Middle frontal gyrus (tissue), 1 donor: ENCODE measurements around the gene C2orf80.
"Not testable (repeated sequence)": the region's sequence is repeated elsewhere in the genome, so short reads cannot be mapped to it uniquely, and the experiment has no call there.

ENCODE experiments used
- DNase-seq: peaks from one replicate; pipeline ENCODE4 v3.0.0-alpha.2; 2015; ENCODE audit warnings: low spot score; ENCODE audit errors: extremely low spot score

Gene C2orf80

DNA sequence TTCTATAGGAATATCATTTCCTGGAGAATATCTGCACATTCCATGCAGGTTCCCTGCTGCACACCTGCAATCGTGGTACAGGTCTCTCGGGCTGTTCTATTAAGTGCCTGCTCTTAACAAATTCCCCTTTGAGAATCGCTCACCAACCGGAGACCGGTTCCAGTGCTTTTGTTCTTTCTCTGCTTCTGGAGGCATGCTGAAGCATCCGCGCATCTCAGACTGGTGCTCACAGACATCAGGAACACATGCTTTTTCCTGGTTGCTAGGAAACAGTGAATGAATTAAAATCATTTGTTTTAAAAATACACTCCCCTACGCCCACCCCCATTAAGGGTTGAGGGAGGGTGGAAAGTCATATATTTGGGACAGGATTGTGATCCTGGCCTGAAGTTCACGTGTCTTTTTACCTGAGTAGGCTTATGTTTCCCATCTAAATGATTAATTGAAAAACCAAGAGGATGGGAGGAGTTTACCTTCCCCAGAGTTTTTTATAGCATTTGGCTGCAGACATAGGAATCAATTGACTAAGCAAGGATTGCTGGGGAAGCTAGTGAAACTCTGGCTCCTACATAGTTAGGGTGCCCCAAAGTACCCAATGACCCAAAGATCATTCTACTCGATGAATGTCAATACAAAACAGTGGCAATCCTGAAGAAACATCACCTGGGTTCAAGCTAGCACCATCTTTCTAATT lies at the start of gene C2orf80:
Gene C2orf80, minus strand, starts transcription at position 221 of the 694 bp plus-strand sequence. CDS start 3,044 bp downstream, outside the sequence.
- no peak for DNase-seq

DNA sequence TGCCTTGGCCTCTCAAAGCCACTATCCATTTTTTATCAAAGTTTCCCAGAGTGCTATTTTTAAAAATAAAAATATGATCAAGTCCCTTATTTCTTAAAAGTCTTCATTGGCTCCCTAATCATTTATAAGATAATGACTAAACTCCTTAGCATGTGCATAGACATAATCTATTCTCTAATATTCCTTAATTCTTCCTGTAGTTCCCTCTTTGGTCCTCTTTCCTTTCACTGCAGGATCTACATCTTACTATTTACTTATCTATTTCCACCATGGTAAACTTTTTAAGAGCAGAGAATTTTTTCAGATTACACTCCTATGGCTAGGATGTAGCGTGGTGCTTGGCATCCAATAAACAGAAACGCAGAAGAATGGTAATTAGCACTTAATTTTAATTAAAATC lies 46.0 kb upstream of the C2orf80 start:
- DNase-seq: no peak

DNA sequence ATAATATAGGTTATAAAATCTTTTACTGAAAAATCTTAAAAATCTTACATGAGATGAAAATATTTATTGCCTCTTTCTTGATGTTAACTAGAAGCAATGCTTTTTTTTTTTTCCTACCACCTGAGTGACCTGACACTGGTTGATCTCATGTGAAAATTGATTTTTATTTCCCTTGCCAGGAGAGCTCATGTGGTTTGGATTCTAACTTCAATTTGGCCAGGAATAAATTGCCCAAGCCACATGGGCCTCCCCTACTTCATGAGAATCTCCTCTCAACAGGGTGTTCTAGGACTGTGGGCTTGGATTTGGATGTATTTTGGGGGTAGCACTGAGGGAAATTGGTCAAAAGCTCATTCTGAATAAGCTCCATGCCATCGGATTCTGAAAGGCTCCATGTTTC lies 45.0 kb upstream of the C2orf80 start:
- no peak for DNase-seq

DNA sequence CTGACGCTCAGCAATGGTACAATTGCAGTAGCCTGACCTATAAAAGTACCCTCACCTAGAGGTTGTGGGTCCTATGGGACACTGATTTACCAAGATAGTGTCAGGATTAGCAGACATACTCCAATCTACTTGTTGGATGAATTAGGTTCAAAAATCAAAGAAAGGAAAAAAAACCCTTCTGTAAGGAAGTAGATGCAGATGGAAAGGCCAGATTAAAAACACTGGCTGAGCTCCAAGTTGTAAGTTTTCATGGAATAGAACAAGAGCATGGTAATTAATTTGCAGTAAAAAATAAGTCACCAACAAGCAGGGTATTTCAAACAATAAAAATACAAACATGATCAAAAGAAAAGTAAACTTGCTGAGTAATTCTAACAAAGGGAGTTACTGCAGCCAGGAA lies 38.6 kb upstream of the C2orf80 start:
- no peak for DNase-seq

DNA sequence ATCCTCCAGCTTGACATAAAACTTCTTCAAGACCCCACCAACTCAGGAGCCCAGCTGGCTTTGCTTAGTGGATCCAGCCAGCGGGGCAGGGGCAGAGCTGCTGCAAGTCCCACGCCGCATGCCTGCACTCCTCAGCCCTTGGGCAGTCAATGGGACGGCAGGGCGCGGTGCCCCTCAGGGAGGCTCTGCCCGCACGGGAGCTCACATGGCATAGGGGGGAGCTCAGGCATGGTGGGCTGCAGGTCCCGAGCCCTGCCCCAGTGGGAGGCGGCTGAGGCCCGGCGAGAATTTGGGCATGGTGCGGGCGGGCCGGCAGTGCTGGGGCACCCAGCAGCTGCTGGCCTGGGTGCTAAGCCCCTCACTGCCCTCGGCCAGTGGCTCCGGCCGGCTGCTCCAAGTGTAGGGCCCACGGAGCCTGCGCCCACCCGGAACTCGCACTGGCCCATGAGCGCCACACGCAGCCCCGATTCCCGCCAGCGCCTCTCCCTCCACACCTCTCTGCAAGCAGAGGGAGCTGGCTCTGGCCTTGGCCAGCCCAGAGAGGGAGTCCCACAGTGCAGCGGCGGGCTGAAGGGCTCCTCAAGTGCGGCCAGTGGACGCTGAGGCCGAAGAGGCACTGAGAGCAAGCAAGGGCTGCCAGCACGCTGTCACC lies 37.9 kb upstream of the C2orf80 start:
- DNase-seq: no peak

DNA sequence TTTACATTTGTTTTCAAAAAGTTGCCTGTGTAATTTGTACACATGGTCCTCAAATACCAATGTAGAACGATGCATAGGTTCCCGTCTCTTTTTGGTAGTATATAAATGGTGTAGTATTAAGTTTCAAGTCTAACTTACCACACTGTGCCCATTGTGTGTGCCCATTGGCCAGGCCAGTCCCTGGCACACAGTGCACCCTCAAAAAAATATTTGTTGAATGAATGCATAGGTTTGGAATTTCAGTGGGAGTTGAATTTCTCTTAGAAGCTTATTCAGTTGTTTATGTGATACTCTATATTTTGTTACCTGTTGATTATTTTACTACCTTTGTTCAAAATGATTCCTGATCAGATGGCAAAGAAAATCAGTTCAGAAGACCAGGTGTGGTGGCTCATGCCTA lies 35.0 kb upstream of the C2orf80 start:
- no peak for DNase-seq

DNA sequence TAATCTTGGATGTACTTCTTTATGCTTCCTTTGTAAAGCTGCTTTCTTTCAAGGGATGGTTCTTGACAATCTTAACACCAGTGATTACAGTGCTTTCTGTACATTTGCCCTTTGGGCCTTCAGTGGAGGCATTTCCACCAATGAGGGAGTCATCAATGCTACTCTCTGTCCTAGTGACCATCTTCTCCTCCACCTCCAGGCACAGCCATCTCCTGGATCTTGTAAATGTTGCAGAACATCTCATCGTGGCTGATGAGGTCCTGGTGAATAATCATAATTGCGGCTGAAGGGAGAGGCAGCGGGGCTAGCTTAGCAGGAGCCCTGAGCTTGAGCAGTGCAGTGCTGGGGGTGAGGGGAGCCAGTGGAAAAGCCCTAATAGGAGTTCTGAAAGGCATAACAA lies 32.5 kb upstream of the C2orf80 start:
- no peak for DNase-seq

DNA sequence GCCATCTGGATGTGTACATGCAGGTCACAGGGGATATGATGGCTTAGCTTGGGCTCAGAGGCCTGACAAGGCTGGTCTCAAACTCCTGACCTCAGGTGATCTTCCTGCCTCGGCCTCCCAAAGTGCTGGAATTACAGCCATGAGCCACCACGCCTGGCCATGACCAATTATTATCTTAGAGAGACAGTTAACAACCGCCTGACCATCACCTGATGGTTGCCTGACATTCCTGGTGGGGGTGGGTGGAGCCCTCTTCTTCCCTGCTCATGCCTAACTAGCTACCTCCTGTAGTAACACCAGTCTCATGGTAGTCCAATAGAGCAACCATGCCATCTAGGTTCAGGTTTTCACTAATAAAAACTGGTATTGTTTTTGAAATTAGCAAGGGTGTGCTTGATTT lies 32.0 kb upstream of the C2orf80 start:
- DNase-seq: not testable (repeated sequence)

DNA sequence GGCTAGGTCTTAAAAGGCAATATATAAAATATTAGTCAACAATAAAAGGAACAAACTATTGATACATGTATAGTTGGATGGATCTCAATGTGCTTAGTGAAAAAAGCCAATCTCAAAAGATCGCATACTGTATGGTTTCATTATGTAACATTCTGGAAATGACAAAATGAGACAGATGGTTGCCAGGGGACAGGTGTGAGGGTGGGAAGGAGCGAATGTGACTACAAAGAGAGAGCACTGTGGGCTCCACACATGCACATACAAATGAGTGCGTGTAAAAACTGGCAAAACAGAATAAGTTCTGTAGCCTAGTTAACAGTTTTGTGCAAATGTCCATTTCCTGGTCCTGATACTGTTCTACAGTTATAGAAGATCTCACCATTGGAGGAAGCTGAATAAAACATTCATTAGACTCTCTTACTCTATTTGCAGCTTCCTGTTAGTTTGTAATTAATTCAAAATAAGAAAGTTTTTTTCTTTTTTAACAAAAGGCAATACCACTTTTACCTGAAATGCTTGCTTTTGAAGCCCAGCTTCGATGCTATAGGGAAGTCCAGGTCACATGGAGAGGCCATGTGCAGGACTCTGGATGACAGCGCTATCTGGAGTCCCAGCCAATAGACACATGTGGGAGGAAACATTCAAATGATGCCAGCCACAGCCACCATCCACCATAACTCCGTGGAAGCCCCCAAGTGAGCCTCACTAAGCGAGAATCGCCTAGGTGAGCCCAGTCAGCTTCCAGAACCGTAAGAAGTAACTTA lies 21.0 kb upstream of the C2orf80 start:
- DNase-seq: no peak

DNA sequence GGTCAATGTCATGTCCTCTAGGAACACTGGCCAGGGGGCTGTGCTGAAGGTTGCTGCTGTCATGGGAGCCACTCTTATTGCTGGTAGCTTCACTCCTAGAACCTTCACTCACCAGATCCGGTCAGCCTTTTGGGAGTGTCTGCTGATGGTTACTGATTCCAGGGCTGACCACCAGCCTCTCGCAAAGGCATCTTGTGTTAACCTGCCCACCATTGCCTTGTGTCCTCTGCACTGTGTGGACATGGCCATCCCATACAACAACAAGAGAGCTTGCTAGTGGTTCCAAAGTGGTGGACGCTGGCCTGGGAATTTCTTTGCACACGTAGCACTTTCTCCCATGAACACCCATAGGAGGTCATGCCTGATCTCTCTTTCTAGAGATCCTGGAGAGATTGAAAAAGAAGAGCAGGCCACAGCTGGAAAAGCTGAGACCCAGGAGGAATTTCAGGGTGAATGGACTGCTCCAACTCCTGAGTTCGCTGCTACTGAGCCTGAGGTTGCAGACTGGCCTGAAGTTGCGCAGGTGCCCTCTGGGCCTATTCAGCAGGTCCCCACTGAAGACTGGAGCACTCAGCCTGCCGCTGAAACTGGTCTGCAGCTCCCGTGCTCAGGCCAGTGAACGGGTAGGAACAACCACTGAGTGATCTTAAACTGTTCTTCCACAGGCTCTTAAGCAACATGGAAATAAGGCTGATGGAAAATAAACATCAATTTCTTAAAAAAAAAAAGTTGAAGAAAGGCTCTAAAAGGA lies 18.7 kb upstream of the C2orf80 start:
- no peak for DNase-seq

DNA sequence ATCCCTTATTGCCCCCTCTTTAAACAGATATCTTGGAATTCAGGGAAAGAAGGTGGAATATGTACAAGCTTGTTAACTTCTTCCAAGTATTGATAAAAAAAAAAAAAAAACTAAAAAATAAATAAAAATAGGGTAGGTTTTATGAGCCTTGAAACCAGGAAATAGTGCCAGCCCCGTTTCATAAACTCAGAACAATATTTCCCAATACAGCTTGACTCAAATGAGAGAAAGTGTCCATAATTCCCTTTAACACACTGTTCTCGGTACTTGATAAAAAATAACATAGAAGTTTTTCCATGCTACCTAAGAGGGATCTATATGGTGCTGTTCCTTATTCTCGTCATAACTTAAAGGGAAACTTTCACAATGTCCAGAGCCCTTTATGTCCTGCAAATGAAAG lies 17.9 kb upstream of the C2orf80 start:
- DNase-seq: no peak

DNA sequence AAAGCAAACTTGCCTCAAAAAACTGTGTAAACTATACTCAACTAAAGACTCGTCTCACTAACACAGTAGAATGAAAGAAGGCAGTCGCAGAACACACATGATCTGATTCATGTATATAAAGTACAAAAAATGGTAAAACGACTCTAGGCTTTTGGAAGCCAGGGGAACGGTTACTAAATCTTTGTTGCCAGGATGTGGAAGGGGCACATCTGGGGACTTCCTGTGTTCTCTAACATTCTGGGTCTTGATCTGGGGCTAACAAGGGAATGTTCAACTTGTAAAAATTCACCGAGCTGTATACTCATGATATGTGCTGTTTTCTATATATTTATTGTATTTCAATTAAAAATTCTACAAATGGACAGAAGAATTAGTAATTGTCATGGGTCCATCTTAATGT lies 14.3 kb upstream of the C2orf80 start:
- DNase-seq: no peak

DNA sequence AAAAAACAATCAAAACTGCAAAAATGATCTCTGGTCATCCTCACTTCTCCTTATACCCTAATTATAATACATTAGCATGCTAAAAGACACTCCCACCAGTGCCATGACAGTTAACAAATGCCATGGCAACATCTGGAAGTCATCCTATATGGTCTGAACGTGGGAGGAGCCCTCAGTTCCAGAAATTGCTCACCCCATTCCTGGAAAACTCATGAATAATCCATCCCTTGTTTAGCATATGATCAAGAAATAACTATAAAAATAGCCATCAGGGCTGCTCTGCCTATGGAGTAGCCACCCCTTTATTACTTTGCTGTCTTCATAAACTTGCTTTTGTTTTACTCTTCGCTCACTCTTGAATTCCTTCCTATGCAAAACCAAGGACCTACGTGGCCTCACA lies 5.7 kb upstream of the C2orf80 start:
- DNase-seq: no peak

DNA sequence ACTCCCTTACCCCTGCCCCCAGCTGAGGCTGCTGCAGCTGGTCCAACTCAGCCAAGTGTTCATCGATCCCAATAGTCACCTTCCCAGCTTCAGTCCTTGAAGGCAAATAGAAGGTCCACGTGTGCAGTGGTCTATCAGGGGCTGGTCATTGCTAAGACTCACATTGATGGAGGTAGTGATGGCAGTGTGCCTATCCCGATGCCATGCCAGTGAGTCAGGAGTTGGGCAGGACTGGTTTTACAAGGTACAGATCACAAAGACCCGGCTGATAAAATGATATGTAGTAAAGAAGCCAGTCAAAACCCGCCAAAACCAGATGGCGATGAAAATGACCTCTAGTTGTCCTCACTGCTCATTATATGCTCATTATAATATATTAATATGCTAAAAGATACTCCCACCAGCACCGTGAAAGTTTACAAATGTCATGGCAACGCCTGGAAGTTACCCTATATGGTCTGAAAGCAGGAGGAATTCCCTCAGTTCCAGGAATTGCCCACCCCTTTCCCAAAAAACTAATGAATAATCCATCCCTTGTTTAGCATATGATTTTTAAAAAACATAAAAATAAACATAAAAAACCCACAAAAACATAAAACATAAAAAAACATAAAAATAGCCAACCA lies 2.9 kb upstream of the C2orf80 start:
- DNase-seq: no peak

DNA sequence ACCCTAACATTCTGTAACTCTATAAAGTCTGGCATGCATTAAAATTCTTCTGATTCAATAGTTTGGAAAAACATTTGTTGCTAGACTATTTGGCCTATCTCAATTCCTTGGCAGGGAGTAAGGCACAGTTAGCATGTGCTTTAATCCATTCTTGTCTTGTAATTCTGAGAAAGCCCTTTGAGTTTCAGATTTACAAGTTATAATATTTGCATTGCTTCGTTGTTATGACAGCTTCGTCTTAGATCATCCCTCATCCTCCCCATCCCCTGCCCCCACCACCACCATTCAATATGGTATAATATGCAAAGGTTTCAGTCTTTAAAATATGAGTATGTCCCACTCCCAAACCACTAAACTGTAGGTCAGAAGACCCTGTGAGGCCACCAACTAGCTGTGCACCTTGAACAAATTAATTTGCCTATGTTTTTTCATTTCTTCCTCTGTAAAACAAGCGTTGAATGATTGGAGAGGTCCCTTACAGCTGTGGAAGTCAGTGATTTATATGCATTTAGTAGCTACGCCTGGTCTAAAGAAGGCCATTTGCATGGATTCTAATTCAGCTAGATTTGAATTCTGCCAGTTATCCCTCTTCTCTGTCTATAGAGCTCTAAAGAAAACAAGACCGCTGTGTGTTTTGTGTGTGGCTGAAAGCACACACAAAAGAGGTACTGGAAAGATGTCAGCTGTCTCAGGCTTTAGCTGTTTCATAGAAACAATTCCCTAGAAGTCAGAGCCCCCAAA lies 591 bp downstream of the C2orf80 start:
- DNase-seq: no peak

DNA sequence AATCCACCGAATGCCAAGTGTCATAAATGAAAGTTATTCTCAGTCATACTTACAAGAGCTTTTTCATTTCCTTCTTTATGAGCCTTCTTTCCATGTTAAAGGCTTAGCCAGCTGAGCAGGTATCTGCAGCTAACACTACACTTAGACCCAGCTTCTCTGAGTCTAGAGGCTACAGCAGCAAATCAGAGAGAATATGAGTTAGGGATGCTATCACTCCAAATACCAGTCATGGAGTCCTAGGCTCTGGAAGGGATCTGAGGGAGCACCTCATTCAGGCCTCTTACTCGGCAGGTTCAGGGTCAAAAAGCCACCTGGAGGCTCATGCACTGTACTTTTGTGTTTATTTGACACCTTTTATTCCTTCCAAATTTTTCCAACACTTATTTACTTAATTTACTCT lies 2.9 kb downstream of the C2orf80 start:
- DNase-seq: no peak

DNA sequence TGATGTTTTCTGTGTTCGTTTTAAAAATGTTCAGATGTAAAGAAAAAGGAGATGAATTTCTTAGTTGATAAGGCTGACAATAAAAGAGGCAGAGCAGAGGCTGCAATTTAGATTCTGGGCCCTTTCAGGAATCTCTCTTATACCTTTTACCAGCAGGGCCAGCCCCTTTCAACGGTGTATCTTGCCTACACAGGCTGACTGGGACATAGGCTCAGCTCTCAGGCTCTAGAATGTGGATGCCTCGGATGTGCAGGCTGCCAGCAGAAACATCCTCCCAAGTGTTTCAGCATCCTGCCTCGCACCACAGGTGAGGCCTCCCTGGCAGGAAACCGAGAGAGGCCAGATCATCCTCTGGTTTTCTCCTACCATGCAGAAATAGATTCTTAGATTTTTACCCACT lies 3.4 kb downstream of the C2orf80 start:
- no peak for DNase-seq

DNA sequence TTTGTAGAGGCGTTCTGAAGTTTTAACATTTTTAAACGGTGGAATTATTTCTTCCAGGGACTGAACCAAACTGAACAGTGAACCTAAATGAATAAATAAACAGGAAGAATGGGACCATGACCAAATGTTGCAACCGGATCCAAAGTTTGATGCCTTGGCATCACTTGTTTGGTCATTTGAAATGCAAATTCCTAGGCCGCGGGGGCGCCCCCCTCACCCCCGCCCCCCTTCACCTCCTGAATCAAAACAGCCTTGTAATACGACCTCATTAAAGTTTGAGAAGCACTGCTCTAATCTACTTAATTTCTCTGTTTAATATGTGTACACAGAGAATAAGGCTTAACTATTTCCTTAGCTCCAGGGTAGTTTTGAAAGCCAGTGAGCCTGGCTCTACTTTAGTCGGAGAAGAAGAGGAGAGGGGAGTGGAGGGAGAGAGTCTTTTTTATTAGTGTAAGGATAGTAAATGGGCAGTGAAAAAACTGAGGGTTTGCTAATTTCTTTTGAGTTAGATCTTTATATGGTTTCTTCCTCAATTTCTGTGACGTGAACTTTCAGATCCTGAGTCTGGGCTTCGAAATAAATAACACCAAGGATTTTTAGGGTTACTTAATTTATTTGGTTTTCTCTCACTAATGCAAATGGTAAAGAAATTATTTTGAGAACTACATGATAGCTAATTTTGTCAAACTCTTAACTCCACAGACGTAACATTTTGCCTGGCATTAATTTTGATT lies 5.7 kb downstream of the C2orf80 start:
- no peak for DNase-seq

DNA sequence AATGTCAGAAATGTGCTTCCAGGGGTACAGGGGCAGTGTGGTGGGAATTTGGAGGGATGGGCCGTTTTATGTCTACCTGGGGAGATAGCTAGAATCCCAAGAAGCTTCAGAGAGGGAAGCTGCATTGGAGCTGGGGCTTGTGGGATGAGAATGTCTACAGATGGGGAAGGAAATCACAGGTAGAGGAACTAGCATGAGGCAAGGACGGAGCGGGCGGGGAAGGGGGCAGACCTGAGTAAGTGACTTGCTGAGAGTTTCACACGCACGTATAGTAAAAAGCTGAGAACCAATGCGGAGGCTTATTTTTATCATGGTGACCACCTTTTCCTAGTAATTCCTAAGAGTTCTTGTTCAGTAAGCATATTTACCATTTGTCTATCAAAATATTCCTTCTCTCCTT lies 6.3 kb downstream of the C2orf80 start:
- DNase-seq: no peak

DNA sequence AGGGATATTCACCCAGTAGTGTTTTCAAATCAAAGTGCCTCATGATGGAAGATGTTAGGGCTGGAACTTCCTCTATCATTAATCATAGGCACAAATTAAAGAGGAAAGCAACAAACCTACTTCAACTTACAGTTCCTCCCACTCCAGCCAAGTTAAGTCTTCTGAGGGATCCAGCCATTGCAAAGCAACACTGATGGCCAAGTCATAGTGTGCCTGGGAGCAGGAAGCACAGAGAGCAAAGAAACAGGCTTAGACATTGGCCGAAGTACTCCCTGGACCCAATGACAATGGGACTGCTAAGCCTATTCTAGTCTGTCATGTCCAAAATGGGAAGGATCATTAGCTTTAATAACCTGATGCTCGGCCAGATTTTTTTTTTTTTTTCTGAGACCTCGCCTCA lies 7.0 kb downstream of the C2orf80 start:
- no peak for DNase-seq
